IPS DF 4.7 (cell line): Measurements from ENCODE around the gene LRFN5.
"Not testable (repeated sequence)": the region's sequence is repeated elsewhere in the genome, so short reads cannot be mapped to it uniquely, and the experiment has no call there.

ENCODE experiments used
- DNase-seq: peaks from one replicate; pipeline ENCODE4 v3.0.0-alpha.2; 2013; ENCODE audit warnings: low spot score; ENCODE audit errors: extremely low read depth

LRFN5 gene

GRCh38 chr14:41606532-41607303 is at the start of gene LRFN5:
LRFN5 (plus strand) TSS chr14:41606876.
- DNase-seq, result no peak

DNA sequence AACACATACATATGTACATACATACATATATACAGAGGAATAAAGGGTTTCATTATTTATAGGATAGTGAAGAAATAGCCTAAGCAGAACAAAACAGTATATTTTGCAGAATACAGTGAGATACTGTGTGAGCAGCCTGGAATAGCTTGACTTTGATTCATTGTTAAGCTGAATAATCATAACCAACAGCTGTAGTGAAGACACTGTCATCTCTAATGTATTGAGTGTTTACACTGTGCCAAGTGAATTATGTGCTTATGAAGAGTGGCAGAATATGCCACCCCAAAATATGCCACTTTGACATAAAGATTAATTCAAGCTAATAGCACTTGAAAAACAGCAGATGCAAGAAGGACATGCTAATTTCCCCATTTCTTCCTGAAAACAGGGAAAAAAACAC is 48.2 kb upstream of the LRFN5 start:
- DNase-seq, result no peak

- DNase-seq, result not testable (repeated sequence)
These were observed 39.8 kb upstream of the LRFN5 start for GRCh38 chr14:41566864-41567263.

DNA sequence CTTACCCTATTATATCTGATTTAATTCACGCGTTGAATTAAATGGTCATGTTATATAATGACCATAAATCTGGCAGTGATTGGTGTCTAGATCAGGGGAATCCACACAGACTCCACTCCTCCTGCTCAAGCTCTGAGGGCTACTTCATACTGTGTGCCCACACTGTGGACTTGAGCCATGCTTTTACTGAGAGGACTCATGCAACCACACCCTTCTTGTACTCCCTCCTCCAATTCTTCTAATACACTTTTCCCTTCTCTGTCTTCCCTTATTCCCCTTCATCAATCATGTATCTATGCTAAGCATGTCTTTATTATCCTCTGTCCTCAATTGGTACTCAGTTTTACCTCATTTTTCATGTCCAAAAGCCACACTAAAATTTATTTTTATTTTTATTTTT is 37.7 kb upstream of the LRFN5 start:
- DNase-seq, result no peak

DNA sequence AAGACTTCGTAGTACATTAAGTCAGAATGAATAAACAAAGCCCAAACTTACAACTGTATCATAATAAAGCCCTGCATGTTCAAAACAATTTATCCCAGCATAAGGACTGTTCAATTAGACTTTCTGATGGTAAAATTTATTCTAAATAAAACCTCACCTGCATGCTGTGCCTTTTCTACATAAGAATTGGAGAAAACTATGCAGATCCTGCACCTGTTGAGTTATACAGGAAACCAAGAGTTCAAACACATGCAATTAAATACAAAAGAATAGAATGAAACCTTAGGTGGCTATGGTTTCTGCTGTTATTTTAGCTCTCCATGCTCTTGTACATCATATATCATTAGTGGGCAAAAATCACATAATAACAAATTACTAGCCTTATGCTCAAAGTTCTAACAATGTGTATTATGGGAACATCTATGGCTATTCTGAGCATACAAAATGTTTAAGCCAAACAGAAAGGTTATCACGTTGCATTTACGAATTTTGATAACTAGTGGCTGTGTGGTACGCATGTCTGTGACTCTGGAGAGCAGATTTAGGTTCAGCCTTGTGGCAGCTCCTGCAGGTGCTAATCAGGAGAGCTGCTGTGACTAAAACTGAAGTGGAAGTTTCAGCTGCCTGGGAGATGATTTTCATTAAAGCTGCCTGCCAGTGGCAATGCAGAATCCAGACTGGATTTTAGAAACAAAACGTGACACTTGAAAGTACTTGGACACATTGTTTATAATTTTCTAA is 36.1 kb upstream of the LRFN5 start:
- DNase-seq, result no peak

GRCh38 chr14:41586237-41586636 is 20.4 kb upstream of the LRFN5 start:
- no peak for DNase-seq

DNA sequence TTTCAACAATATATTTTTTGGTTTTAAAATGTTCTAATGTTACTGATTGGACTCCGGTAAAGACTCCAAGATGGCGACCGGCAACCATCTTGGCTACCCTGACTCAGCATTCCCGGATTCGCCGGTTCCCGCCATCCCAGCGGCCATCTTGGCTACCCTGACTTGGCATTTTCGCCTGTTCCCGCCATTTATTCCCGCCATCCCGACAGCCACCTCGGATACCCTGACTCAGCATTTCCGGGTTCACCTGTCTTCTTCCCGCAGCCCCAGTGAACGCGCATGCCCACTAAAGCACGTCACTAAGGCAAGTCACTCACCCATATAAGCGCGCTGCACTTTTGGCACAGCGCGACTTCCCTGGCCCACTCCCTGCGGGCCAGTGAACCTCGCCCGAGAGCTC is 9.0 kb upstream of the LRFN5 start:
- DNase-seq, result no peak

GRCh38 chr14:41599805-41600385 is 6.8 kb upstream of the LRFN5 start:
- DNase-seq, result not testable (repeated sequence)

DNA sequence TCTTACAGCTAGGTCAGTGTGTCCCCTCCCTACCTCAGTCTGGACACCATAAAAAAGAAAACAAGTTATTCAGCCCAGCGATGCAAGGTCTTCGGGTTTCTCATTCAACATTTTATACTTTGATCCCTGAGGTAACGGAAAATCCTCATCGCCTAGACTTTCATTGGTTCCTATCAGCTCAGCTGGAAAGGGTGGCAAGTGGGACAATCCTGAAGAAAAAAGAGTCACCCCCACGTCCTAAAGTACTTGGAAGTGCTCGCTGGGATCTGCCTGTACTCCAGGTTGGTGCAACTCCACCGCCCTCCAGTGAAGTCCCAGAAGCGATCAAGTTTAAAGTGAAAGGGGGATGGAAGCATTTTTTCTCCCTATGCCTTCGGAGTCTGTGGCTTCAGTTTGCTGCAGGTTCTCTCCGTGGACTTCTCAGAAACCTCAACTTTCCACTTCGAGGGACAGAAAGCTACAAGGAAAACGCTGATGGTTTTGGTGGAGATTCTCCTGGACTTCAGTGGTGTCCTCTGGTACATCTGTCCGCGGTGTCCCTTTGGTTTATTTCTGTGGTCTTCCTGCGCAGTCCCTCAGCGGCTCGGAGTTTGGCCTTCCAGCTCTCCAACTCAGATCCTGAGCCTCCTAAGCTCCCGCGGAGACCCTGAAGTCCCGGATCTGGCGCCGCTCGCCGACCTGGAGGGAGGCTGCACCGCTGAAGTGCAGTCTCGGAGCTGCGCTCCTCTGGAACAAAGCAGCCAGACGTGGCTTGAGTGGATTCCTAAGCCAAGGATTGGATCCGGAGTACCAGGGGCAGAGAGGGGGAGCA is 1.8 kb upstream of the LRFN5 start:
- no peak for DNase-seq

- no peak for DNase-seq
These were observed 960 bp upstream of the LRFN5 start for GRCh38 chr14:41605550-41606281.

DNA sequence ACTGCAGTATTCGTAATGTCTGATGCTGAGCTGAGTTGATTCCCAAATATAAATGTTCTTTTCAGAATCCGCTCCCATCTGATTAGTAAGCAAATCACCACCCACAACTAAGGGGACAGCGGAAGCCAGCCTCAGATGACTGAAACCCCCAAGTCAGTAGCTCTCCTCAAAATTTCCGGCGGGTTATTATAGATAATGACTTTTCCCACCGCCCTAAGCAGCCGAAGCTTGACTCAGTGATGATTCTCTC is 469 bp upstream of the LRFN5 start:
- DNase-seq, result no peak

DNA sequence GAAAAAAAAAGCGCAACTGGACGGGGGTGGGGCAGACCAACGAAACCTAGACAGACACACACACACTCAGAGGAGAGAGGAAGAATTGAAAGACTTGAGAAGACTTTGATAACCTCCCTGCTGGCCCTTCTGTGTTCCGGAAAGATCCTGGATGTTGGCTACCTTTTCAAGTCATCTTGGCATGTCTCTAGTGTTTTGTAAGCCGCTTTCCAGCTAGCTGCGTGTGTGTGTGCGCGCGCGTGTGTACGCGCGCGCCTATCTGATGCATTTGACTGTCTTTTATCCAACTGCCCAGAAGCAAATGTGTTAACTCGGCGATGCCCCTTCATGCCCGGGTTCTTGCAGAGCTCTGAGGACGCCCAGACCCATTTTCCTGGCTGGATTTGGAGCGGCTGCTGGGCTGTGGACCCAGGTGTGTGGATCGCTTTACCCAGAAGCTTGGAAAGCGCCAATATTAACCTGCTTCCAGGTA is 664 bp downstream of the LRFN5 start:
- DNase-seq, result no peak

DNA sequence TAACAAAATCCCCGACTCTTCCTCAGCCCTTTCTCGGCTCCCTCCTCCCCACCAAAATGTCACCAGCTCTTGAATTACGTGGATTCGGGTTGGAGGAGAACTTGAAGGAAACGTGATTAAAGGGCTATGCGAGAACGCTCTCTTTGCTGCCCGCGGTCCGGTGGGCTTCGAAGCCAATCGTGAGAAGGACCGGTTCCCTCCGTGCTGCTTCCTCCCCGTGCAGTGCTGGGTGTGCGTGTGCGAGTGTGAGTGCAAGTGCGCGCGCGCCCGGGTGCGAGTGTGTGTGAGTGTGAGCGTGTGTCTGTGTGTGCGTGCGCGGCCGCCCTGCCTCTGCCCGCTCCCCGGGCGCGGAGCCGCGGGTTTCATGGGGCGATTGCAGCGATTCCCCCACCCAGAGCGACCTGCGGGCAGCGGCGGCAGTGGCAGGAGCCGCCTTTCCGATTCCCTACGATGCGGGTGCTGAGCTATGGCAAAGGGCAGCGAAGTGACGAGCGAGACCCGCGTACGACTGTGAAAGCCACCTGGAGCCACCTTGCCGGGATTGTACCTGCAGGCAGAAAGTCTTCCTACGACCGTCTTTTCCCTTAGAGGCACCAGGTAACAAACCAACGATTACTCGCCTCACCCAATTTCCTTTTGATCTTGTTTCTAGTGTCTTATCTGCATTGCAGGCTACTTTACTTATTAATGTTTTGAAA is 1.4 kb downstream of the LRFN5 start:
- no peak for DNase-seq

- no peak for DNase-seq
These were observed 2.2 kb downstream of the LRFN5 start for GRCh38 chr14:41608681-41609390.

GRCh38 chr14:41609704-41610183 is 3.1 kb downstream of the LRFN5 start:
- no peak for DNase-seq

DNA sequence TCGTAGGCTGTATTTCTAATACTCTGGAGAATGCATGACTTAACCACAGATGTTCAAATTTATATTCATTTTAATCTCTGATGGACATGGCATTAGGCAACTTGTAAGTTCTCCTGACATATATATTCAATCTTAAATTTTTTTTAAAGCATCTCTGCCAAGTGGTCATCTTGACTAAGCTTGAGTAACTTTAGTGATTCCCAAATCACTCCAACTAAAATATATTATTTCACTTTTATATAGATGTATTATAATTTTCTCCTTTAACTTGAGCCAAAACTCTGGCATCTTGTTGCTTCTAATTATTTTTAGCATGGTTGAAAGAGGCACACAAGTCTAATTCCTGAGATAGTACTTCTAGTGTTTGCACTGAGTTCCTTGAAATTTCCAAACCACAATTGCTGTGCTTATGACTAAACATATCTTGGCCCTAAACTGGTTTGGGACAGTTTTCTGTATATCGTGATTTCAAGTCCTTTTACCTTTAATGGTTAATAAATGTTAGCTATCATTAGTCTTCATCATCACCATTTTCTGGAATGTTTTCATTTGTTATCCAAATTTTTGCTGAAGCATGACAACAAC is 8.4 kb downstream of the LRFN5 start:
- no peak for DNase-seq

DNA sequence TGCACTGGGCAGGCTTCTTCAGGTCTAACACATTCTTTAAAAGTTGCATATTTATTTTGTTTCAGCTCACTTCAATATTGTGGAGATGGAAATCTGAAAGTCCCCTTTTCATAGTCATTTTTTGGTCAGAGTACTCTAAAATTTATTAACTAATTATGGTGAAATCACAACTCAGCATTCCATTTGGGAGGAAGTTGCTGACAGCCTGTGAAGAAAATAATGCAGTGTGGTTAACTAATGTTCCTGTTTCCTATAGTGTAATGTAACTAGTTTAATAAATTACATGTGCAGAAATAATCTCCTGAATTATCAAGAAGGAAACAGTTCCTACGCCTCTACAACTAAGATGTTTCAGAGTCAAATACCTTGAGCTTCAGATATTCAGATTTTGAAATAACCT is 17.1 kb downstream of the LRFN5 start:
- DNase-seq, result no peak

DNA sequence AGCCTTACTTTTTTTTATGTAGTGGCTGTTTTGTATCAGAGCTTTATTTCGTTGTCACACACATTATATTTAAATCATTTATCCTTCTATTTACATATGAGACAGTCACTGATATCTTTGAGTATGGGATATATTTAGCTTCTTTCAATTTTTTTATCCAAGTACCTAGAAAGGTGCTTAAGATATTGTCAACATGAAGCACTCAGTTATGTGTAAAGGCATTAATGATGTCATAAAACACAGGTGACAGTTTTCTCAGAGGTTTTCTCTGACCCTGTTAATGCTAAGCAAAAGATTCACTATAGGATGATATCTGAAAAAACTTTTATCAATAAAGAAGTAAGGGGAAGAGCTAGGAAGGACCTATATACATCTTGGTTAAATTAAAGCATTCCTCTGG is 23.2 kb downstream of the LRFN5 start:
- no peak for DNase-seq

GRCh38 chr14:41634286-41634685 is 27.6 kb downstream of the LRFN5 start:
- no peak for DNase-seq
